H1 (cell line): ENCODE results near the gene LSM3. TPM values are rescaled to one million over a fixed set of nuclear protein-coding genes. Genes with fewer than 3 reads are reported as not detected.

Experiments
- CTCF ChIA-PET: fragments of 300-600 bp; sonication (Branson Sonifier 250); formaldehyde crosslinking; loops from one replicate; lab custom pipeline; 2021; ENCODE audit not compliant: partially characterized antibody; lab: Charles Lee
- POLR2A ChIA-PET: fragments of 300-600 bp; sonication (Branson Sonifier 250); formaldehyde crosslinking; loops from one replicate; lab custom pipeline; 2021; ENCODE audit warnings: inconsistent platforms; ENCODE audit not compliant: partially characterized antibody; lab: Charles Lee
- DNase-seq, 2 experiments: peaks; one replicate each; pipeline versions ENCODE4 v3.0.0 to v3.0.0-alpha.2; 2010 to 2022; ENCODE audit warnings: low spot score in 2 of 2, low read depth in 1 of 2, mixed read lengths in 1 of 2
- FAIRE-seq: peaks from 2 replicates; lab custom pipeline; 2011; peaks lifted over from hg19 to GRCh38; lab: Jason Lieb, UNC
- H2AFZ ChIP-seq: 2 replicates; pipeline ENCODE4 v1.8.1; 2012; ENCODE audit warnings: low read length, inconsistent platforms
- H2AK5ac ChIP-seq: 2 replicates; pipeline ENCODE4 v1.6.1; 2013; ENCODE audit warnings: low read depth, low read length
- H2BK120ac ChIP-seq: replicated peaks from 2 replicates; pipeline ENCODE3; 2013; ENCODE audit warnings: low read depth, low read length, inconsistent platforms
- H2BK12ac ChIP-seq: 2 replicates; pipeline ENCODE4 v1.6.1; 2013; ENCODE audit warnings: low read depth, low read length
- H2BK15ac ChIP-seq: 2 replicates; pipeline ENCODE4 v1.6.1; 2013; ENCODE audit warnings: low read length
- H2BK20ac ChIP-seq: 2 replicates; pipeline ENCODE4 v1.6.1; 2013; ENCODE audit warnings: low read length
- H2BK5ac ChIP-seq: 2 replicates; pipeline ENCODE4 v1.6.1; 2013; ENCODE audit warnings: low read depth, low read length
- H3K14ac ChIP-seq: 2 replicates; pipeline ENCODE4 v1.6.1; 2013; ENCODE audit warnings: inconsistent platforms; ENCODE audit not compliant: insufficient read length
- H3K18ac ChIP-seq: 2 replicates; pipeline ENCODE4 v1.6.1; 2013; ENCODE audit warnings: low read length; ENCODE audit errors: extremely low read depth
- H3K23ac ChIP-seq: 2 replicates; pipeline ENCODE4 v1.6.1; 2013; ENCODE audit warnings: inconsistent platforms; ENCODE audit not compliant: insufficient read length
- H3K23me2 ChIP-seq: 2 replicates; pipeline ENCODE4 v1.6.1; 2013; ENCODE audit warnings: low read depth, low read length
- H3K27ac ChIP-seq: 2 replicates; pipeline ENCODE4 v1.6.1; 2011; ENCODE audit warnings: low read depth, low read length, inconsistent platforms
- H3K27me3 ChIP-seq, 4 experiments: replicated peaks in 1 of 4; 1 replicate in 1 of 4; 2 replicates in 3 of 4; pipeline versions ENCODE4 v1.6.1 to v1.8.1; 2011 to 2013; ENCODE audit warnings: low read length in 3 of 4, mild to moderate bottlenecking in 3 of 4, inconsistent platforms in 2 of 4, mixed read lengths in 2 of 4, moderate library complexity in 1 of 4; ENCODE audit not compliant: control insufficient read depth in 3 of 4, insufficient read depth in 3 of 4; ENCODE audit errors: extremely low read depth in 1 of 4
- H3K36me3 ChIP-seq, 4 experiments: 2 replicates each; pipeline versions ENCODE4 v1.6.1 to v1.8.1; 2011 to 2013; ENCODE audit warnings: mild to moderate bottlenecking in 4 of 4, low read length in 3 of 4, moderate library complexity in 2 of 4, control low read depth in 1 of 4, inconsistent platforms in 1 of 4; ENCODE audit not compliant: insufficient read depth in 4 of 4, control insufficient read depth in 2 of 4
- H3K4ac ChIP-seq: replicated peaks from 2 replicates; pipeline ENCODE3; 2013; ENCODE audit warnings: low read length, low read depth, mixed read lengths, inconsistent platforms; ENCODE audit not compliant: insufficient read length
- H3K4me1 ChIP-seq, 4 experiments: replicated peaks in 1 of 4; 1 replicate in 1 of 4; 2 replicates in 3 of 4; pipeline versions ENCODE4 v1.6.1 to v1.8.1; 2011 to 2013; ENCODE audit warnings: low read length in 3 of 4, inconsistent platforms in 2 of 4, mixed read lengths in 1 of 4; ENCODE audit not compliant: insufficient read depth in 4 of 4, control insufficient read depth in 3 of 4
- H3K4me2 ChIP-seq, 2 experiments: 2 replicates each; pipeline versions ENCODE4 v1.6.1 to v1.8.1; 2011 to 2013; ENCODE audit warnings: low read depth in 2 of 2, low read length in 2 of 2, control low read depth in 1 of 2, inconsistent platforms in 1 of 2, mild to moderate bottlenecking in 1 of 2; ENCODE audit not compliant: insufficient read depth in 1 of 2
- H3K4me3 ChIP-seq, 4 experiments: fragments of 200-600, 300-600 bp in 1 of 4; sonication (generic), shearing (Covaris generic), sonication (Bioruptor Twin) in 1 of 4; 2 replicates each; pipeline versions ENCODE4 v1.5.1 to v1.8.1; 2011 to 2016; ENCODE audit warnings: low read length in 4 of 4, low read depth in 3 of 4, control low read depth in 2 of 4, inconsistent platforms in 2 of 4, mild to moderate bottlenecking in 2 of 4, mixed read lengths in 1 of 4, moderate library complexity in 1 of 4; ENCODE audit not compliant: insufficient read depth in 2 of 4; ENCODE audit errors: extremely low read depth in 1 of 4
- H3K56ac ChIP-seq: replicated peaks from 2 replicates; pipeline ENCODE3; 2013; ENCODE audit warnings: low read depth, mild to moderate bottlenecking, mixed read lengths, low read length, inconsistent platforms; ENCODE audit not compliant: insufficient read length
- H3K79me1 ChIP-seq: 2 replicates; pipeline ENCODE4 v1.6.1; 2013; ENCODE audit warnings: low read depth, low read length, control low read depth
- H3K79me2 ChIP-seq, 2 experiments: 2 replicates each; pipeline versions ENCODE4 v1.6.1 to v1.8.1; 2012 to 2013; ENCODE audit warnings: low read length in 2 of 2, mild to moderate bottlenecking in 2 of 2, inconsistent platforms in 1 of 2; ENCODE audit not compliant: insufficient read depth in 2 of 2, control insufficient read depth in 1 of 2
- H3K9ac ChIP-seq, 4 experiments: replicated peaks in 1 of 4; 1 replicate in 1 of 4; 2 replicates in 3 of 4; pipeline versions ENCODE4 v1.6.1 to v1.8.1; 2011 to 2013; ENCODE audit warnings: low read depth in 3 of 4, low read length in 3 of 4, control low read depth in 2 of 4, mild to moderate bottlenecking in 2 of 4, moderate library complexity in 2 of 4, inconsistent platforms in 1 of 4; ENCODE audit errors: extremely low read depth in 1 of 4
- H3K9me3 ChIP-seq, 2 experiments: 2 replicates each; pipeline versions ENCODE4 v1.6.1 to v1.8.1; 2012 to 2013; ENCODE audit warnings: mild to moderate bottlenecking in 2 of 2, moderate library complexity in 2 of 2, control low read depth in 1 of 2, inconsistent platforms in 1 of 2, low read depth in 1 of 2, low read length in 1 of 2, mixed read lengths in 1 of 2; ENCODE audit not compliant: insufficient read depth in 2 of 2
- H4K20me1 ChIP-seq, 2 experiments: replicated peaks in 1 of 2; 2 replicates each; pipeline versions ENCODE3 to v1.8.1; 2011 to 2013; ENCODE audit warnings: inconsistent platforms in 2 of 2, low read length in 2 of 2, mild to moderate bottlenecking in 1 of 2; ENCODE audit not compliant: insufficient read depth in 2 of 2, control insufficient read depth in 1 of 2
- H4K5ac ChIP-seq: 2 replicates; pipeline ENCODE4 v1.6.1; 2013; ENCODE audit warnings: low read length, low read depth, mixed read lengths, inconsistent platforms; ENCODE audit not compliant: insufficient read length
- H4K8ac ChIP-seq: 2 replicates; pipeline ENCODE4 v1.8.0; 2013; ENCODE audit warnings: mild to moderate bottlenecking, moderate library complexity, low read length, inconsistent platforms; ENCODE audit not compliant: insufficient read depth; ENCODE audit errors: extremely low read depth
- H4K91ac ChIP-seq: replicated peaks from 2 replicates; pipeline ENCODE3; 2013; ENCODE audit warnings: low read length, mixed read lengths, inconsistent platforms; ENCODE audit not compliant: insufficient read length
- BRCA1 ChIP-seq: IDR thresholded peaks from 2 replicates; pipeline ENCODE4 v1.6.1; 2012; ENCODE audit warnings: low read depth, low read length, improper control_type of control experiment
- POLR2A ChIP-seq, 2 experiments: IDR thresholded peaks; 1 replicate in 1 of 2; 2 replicates in 1 of 2; pipeline ENCODE4 v1.6.1; 2011; ENCODE audit warnings: low read depth in 2 of 2, low read length in 2 of 2, mild to moderate bottlenecking in 2 of 2; ENCODE audit errors: control extremely low read depth in 1 of 2
- WGBS, 2 experiments: shearing (Covaris generic) in 1 of 2; methylation state at CpG; one replicate each; pipeline versions ENCODE4 v1.1.6 to v1.1.7; 2013 to 2015; ENCODE audit warnings: low lambda C conversion rate in 2 of 2, mixed read lengths in 2 of 2, inconsistent platforms in 1 of 2, low coverage in 1 of 2, missing lambda C conversion rate in 1 of 2; ENCODE audit not compliant: insufficient replicate concordance in 2 of 2, insufficient coverage in 1 of 2, insufficient read length in 1 of 2; ENCODE audit errors: extremely low coverage in 1 of 2, missing lambda C conversion rate in 1 of 2; 5-methylcytosine and 5-hydroxymethylcytosine counted together
- polyA plus RNA-seq, 7 experiments: library from polyadenylated mRNA; depleted of rRNA in 3 of 7; stranded (reverse) in 5 of 7; unstranded in 2 of 7; fragments of >200 nt in 5 of 7; fragments of 200-250 nt in 2 of 7; gene quantifications; 1 replicate in 5 of 7; 2 replicates in 1 of 7; 4 replicates in 1 of 7; pipeline versions ENCODE4 v1.2.1 to v1.2.3, GENCODE V29; 2011 to 2013; ENCODE audit warnings: missing spikeins in 2 of 7, mixed read lengths in 2 of 7
- total RNA-seq: library from RNA; stranded (reverse); fragmentation: NEBNext Ultra II Directional; extraction: Animal tissue kit (Norgen Biotek cat#: 25700); gene quantifications from 2 replicates; pipeline ENCODE4 v1.2.1, GENCODE V29; 2021

Gene LSM3
- total and polyA plus RNA-seq, 2 of the 8 experiments (the other 6 are each of a cell fraction or from before 2014, with no cell fraction given): 7.1 to 25.4 TPM

DNA sequence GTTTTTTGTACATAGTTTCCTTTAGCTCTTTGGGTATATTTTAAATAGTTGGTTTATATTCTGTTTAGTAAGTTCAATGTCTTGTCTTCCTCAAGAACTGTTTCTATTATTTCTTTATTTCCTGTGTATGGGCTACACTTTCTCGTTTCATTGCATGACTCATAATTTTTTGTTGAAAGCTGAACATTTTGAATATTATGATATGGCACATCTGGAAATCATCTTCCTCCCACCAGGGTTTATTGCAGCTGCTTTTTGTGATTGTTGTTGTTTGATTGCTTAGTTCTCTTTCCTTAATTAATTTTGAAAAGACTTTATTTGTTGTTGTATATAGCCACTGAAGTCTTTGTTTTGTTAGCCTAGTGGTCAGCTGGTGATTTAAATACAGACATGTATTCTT is 43.8 kb downstream of the LSM3 start:
- no peak overlapping the region for H3K14ac ChIP-seq
- 0 out of 7 replicates have a peak, but pooled peaks cover 0 to 2% (median 0%) of the 10 kb centered on the region in 4 experiments for H3K4me1 ChIP-seq
- H3K56ac ChIP-seq: no peak overlapping the region
- H3K23me2 ChIP-seq: no peaks in the 10 kb centered on the region
- H3K27me3 ChIP-seq: no peaks in the 10 kb centered on the region
- H3K9ac ChIP-seq: no peak overlapping the region
- FAIRE-seq: no peak
- no peaks in the 10 kb centered on the region for H3K79me1 ChIP-seq
- H2BK12ac ChIP-seq: no peak overlapping the region
- no peak for TF ChIP-seq POLR2A (IDR thresholded peaks at IDR 0.05; ENCODE audit: control extremely low read depth in 1 of 2, low read depth in 2 of 2, low read length in 2 of 2)
- no peak for TF ChIP-seq BRCA1
- H3K23ac ChIP-seq: no peak overlapping the region
- H3K27ac ChIP-seq: no peak overlapping the region
- H2BK120ac ChIP-seq: no peak overlapping the region
- H4K20me1 ChIP-seq: no peaks in the 10 kb centered on the region
- H2BK15ac ChIP-seq: no peak overlapping the region
- DNase-seq: no peak
- H2AFZ ChIP-seq: no peak overlapping the region
- no peak overlapping the region for H2BK20ac ChIP-seq
- 88% methylated on average over 1 of the region's 1 CpG; no CpG with 5 or more reads in 1 of the 2 experiments for WGBS, 2 experiments
- H4K91ac ChIP-seq: no peak overlapping the region
- no peak overlapping the region for H2BK5ac ChIP-seq
- CTCF ChIA-PET: interaction anchor here (0.8 to 2.7 kb wide), 7 partner anchors 9 to 240 kb away, joined by 3 to 22 read pairs (median 5); no protein-coding TSS in a partner anchor
- no peaks in the 10 kb centered on the region for H3K79me2 ChIP-seq
- no peak overlapping the region for H3K4ac ChIP-seq
- H3K36me3 ChIP-seq: no peaks in the 10 kb centered on the region
- no peak overlapping the region for H4K5ac ChIP-seq
- peaks cover 0 to 8% of the 10 kb centered on the region in 2 experiments; a peak in 2 of 4 replicates for H3K9me3 ChIP-seq
- no peak overlapping the region for H2AK5ac ChIP-seq
- H4K8ac ChIP-seq: no peak overlapping the region
- H3K18ac ChIP-seq: no peak overlapping the region
- no peak overlapping the region for H3K4me2 ChIP-seq
- H3K4me3 ChIP-seq: no peak overlapping the region
- POLR2A ChIA-PET: interaction anchor here (1.1 kb wide), 1 partner anchor 10 kb away, joined by 4 read pairs; no protein-coding TSS in a partner anchor
